ENCODE data around the gene AZU1.
"Not testable (repeated sequence)": the region's sequence is repeated elsewhere in the genome, so short reads cannot be mapped to it uniquely, and the experiment has no call there.

The AZU1 gene

DNA sequence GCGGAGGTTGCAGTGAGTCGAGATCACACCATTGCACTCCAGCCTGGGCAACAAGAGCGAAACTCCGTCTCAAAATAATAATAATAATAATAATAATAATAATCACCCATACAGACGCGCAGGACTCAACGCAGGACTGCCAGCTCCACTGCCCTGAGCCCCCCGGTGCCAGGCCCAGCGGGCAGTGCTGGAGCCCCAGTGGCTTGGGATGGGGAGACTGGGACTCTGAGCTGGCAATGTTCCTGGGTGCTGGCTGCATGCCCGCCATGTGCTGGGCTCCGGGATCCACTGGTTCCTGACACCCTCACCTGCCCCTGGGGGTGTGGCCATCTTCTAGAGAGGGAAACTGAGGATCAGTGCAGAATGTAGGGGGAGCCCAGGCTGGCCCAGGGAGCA, 325 bp upstream of the AZU1 start:
- TF ChIP-seq, protein P1, sequence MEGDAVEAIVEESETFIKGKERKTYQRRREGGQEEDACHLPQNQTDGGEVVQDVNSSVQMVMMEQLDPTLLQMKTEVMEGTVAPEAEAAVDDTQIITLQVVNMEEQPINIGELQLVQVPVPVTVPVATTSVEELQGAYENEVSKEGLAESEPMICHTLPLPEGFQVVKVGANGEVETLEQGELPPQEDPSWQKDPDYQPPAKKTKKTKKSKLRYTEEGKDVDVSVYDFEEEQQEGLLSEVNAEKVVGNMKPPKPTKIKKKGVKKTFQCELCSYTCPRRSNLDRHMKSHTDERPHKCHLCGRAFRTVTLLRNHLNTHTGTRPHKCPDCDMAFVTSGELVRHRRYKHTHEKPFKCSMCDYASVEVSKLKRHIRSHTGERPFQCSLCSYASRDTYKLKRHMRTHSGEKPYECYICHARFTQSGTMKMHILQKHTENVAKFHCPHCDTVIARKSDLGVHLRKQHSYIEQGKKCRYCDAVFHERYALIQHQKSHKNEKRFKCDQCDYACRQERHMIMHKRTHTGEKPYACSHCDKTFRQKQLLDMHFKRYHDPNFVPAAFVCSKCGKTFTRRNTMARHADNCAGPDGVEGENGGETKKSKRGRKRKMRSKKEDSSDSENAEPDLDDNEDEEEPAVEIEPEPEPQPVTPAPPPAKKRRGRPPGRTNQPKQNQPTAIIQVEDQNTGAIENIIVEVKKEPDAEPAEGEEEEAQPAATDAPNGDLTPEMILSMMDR (IDR thresholded peaks at IDR 0.05; ENCODE audit: insufficient read depth, missing control alignments) = no peak
- DNase-seq (ENCODE audit: insufficient read length, low spot score) = no peak
- FAIRE-seq = no peak

DNA sequence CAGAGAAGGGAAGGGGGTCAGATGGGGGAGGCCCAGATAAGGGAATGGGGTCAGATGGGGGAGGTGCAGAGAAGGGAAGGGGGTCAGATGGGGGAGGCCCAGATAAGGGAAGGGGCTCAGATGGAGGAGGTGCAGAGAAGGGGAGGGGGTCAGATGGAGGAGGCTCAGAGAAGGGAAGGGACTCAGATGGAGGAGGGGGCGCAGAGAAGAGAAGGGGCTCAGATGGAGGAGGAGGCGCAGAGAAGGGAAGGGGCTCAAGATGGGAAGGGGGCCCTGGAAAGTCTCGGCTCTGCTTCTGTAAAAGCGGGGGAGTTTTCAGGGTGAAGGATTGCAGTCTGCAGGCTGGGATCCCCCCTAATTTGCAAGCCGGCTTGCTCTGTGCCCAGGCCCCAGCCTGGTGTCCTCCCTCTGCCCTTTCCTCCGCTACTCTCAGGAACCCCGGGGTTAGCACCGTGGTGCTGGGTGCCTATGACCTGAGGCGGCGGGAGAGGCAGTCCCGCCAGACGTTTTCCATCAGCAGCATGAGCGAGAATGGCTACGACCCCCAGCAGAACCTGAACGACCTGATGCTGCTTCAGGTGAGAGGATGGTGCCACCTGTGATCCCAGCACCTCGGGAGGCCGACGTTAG, 1.6 kb downstream of the AZU1 start:
- FAIRE-seq (no peak), DNase-seq (ENCODE audit: insufficient read length, low spot score) (no peak)
- TF ChIP-seq, protein P1 (IDR thresholded peaks at IDR 0.05; ENCODE audit: insufficient read depth, missing control alignments) = no peak

DNA sequence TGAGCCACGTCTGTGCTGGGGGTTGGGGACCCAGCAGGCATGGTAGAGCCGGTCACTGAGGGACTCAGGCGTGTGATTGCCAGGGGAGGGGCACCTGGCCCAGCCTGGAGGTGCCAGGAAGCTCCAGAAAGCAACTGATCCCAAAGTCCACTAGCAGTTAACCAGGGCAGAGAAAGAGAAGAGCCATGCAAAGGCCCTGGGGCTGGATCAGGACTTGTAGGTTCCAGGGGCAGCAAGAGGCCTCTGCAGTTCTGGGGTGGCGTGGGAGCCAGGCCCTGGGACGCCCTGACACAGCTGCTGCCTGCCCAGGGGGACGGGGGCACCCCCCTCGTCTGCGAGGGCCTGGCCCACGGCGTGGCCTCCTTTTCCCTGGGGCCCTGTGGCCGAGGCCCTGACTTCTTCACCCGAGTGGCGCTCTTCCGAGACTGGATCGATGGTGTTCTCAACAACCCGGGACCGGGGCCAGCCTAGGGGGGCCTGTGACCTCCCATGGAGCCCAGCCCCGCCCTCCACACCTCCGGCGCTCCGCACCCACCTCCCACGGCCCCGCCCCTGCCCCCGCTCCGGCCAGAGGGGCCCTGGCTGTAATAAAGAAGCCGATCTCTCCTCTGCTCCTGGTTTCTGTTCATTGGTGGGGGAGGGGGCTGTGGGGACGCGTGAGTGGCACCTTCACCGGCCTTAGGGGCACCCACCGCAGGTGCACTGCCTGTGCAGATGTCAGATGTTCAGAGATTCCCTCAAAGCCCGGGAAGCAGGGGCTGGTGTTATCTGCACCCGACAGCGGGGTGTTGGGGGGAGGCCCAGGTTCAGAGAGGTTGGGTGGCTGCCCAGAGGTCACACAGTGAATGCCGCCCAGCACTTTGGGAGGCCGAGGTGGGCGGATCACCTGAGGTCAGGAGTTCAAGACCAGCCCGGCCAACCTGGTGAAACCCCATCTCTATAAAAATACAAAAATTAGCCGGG, 4.1 kb downstream of the AZU1 start:
- DNase-seq (ENCODE audit: insufficient read length, low spot score) = no peak
- FAIRE-seq = no peak
- TF ChIP-seq, protein P1 (IDR thresholded peaks at IDR 0.05; ENCODE audit: insufficient read depth, missing control alignments) = no peak

DNA sequence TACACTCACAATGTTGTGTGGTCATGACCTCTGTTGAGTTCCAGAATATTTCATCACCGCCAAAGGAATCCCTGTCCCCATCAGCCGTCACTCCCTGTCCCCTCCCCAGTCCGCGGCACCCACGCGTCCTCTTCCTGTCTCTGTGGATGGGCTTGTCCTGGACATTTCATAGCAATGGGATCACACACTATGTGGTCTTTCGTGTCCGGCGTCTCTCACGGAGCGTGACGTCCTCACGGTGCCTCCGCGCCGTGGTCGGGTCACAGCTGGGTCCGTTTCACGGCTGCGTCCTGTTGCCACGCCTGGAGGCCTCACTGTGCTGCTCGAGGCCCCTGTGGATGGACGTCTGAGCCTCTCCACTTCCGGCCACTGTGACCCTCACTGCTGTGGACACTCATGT, 6.6 kb downstream of the AZU1 start:
- no peak for DNase-seq (ENCODE audit: insufficient read length, low spot score)
- TF ChIP-seq, protein P1 (IDR thresholded peaks at IDR 0.05; ENCODE audit: insufficient read depth, missing control alignments) = no peak
- no peak for FAIRE-seq

DNA sequence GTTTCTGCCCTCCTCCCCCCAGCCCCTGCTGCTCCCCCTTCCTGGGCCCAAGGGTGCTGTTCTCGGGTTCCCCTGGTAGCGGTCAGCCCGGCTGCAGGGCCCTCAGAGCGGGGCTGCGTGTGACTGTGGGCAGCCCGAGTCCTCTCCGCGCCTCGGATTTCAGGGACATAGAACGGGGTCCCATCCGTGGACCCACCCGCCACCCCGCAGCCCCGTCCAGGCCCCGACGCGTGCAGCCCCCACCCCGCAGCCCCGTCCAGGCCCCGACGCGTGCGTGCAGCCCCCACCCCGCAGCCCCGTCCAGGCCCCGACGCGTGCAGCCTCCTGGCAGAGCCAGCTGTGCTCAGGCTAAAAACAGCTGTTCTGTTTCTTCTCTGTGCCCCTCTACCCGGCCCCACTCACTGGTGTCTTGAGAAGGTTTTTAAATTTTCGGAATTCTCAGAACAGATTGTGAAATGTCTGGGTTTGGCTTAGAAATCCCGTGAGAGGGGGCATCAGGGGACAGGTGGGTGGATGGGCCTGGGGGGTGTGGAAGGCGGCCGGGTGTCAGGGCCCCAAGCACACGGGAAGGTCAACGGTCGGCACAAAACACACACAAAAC, 7.7 kb downstream of the AZU1 start:
- TF ChIP-seq, protein P1 (IDR thresholded peaks at IDR 0.05; ENCODE audit: insufficient read depth, missing control alignments) = no peak
- DNase-seq (ENCODE audit: insufficient read length, low spot score) (no peak), FAIRE-seq (no peak)

DNA sequence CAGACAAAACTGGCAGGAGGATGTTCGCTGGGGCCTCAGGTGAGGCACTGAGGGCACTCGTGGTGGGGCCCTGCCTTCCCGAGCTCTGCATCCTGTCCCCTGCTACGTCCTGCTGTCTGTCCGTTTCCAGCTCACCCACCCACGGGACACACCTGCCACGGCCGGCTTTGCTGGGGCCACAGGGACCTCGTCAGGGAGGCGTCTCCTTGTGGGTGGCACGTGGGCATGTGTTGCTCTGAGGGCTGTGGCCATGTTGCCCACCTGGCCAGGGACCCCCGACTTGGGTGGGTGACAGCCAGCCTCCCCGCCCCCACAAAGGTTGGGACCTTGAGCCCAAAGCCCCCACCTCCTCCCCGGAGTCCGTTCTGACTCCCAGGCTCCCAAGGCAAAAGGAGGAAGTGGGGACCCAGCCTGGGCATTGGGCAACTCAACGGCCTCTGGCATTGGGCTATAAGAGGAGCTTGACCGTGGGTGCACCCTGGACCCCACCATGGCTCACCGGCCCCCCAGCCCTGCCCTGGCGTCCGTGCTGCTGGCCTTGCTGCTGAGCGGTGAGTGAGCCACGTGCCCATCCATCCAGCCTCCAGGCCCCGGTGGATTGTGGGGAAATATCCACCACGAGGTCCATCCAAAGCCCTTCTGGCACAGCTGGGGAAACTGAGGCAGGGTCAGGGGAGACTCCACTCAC, 13.0 kb downstream of the AZU1 start, which contains the start of gene PRTN3:
Gene PRTN3, plus strand, starts transcription at position 481 of the 688 bp plus-strand sequence. Its CDS starts 10 bp downstream, at position 491.
- FAIRE-seq = no peak
- TF ChIP-seq, protein P1 (IDR thresholded peaks at IDR 0.05; ENCODE audit: insufficient read depth, missing control alignments) = no peak
- no peak for DNase-seq (ENCODE audit: insufficient read length, low spot score)

DNA sequence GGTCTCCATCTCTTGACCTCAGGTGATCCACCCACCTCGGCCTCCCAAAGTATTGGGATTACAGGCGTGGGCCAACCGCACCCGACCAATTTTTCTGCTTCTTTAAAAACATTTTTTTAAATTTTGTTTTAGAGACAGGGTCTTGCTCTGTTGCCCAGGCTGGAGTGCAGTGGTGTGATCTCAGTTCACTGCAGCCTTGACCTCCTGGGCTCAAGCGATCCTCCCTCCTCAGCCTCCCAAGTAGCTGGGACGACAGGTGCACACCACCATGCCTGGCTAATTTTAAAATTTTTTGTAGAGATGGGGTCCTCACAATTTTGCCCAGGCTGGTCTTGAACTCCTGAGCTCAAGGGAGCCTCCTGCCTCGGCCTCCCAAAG, 15.2 kb downstream of the AZU1 start:
- FAIRE-seq; DNase-seq (ENCODE audit: insufficient read length, low spot score): not testable (repeated sequence)

Measured in D721Med (cell line).